ENCODE results near the gene CXCL17.

CXCL17 gene

DNA sequence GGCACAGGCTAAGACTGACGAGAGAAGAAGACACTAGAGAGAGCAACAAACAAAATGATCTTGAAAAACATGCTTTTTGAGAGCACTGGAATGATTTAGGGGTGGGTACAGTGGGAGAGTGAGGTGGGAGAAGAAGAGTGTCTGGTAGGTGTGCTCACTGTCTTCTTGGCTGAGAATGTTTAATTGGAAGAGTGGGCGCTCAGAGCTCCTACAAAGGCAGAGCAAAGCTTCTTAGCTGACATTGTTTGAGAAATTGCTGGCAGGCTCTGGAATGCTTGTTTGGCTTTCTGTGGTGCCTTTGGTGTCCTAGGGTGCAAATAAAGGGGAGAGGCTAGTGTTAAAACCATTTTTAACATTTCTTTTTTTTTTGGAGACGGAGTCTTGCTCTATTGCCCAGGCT, 14.1 kb downstream of the CXCL17 start:
- Histone ChIP-seq H3K9me3 (ENCODE audit: insufficient read depth, low read length, severe bottlenecking) (no peaks in the 10 kb centered on the region), H3K27ac (ENCODE audit: low read length) (no peak overlapping the region), H3K4me2 (ENCODE audit: insufficient read depth, low read length) (no peak overlapping the region), H3K79me2 (ENCODE audit: insufficient read depth, low read length) (no peaks in the 10 kb centered on the region), H3K4me3 (ENCODE audit: low read depth in 1 of 2, low read length in 2 of 2) (no peak overlapping the region), H3K27me3 (ENCODE audit: insufficient read depth, low read length, poor library complexity) (no peaks in the 10 kb centered on the region), H4K20me1 (ENCODE audit: insufficient read depth, low read length) (no peaks in the 10 kb centered on the region), H3K9ac (ENCODE audit: low read depth, low read length) (no peak overlapping the region), H3K4me1 (ENCODE audit: insufficient read depth, low read length) (peaks cover 8% of the 10 kb centered on the region), H3K36me3 (ENCODE audit: insufficient read depth, low read length) (no peaks in the 10 kb centered on the region), H2AFZ (ENCODE audit: low read depth, low read length) (no peak overlapping the region)
- DNase-seq: no peak
- TF ChIP-seq, protein P1, sequence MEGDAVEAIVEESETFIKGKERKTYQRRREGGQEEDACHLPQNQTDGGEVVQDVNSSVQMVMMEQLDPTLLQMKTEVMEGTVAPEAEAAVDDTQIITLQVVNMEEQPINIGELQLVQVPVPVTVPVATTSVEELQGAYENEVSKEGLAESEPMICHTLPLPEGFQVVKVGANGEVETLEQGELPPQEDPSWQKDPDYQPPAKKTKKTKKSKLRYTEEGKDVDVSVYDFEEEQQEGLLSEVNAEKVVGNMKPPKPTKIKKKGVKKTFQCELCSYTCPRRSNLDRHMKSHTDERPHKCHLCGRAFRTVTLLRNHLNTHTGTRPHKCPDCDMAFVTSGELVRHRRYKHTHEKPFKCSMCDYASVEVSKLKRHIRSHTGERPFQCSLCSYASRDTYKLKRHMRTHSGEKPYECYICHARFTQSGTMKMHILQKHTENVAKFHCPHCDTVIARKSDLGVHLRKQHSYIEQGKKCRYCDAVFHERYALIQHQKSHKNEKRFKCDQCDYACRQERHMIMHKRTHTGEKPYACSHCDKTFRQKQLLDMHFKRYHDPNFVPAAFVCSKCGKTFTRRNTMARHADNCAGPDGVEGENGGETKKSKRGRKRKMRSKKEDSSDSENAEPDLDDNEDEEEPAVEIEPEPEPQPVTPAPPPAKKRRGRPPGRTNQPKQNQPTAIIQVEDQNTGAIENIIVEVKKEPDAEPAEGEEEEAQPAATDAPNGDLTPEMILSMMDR (IDR thresholded peaks at IDR 0.05; ENCODE audit: borderline replicate concordance, extremely low read depth, low read length, poor library complexity, severe bottlenecking): no peak
- TF ChIP-seq EZH2 (IDR thresholded peaks at IDR 0.05; ENCODE audit: borderline replicate concordance, low read depth, low read length, severe bottlenecking): no peak
- no peak for ATAC-seq (ENCODE audit: insufficient read depth, low read depth)

DNA sequence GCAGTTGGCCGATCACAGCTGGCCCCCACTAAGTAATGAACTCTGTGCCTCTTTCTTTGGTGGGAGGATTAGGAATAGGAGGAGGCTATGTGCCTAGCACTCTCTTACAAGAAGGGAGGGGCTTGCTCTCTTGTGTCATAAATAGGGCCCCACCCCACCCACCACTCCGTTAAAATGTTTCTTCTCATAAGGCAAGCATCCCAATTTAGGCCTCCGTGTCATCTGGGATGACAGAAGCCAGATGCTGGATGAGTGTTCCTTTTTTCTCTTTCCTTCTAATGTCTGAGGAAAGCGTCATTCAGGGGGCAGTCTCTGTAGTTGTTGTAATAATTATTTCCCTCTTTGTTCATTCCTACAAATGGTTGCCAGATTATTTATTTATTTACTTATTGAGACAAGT, 15.4 kb downstream of the CXCL17 start, which contains the start of gene LIPE:
Gene LIPE (minus strand): TSS at position 76 of the 400 bp plus-strand sequence. CDS start 239 bp downstream, outside the sequence.
- DNase-seq: no peak
- no peak within 1 kb of the TSS for H3K9ac ChIP-seq (ENCODE audit: low read depth, low read length)
- H3K9me3 ChIP-seq (ENCODE audit: insufficient read depth, low read length, severe bottlenecking): no peaks in the 10 kb centered on the region
- no peak within 1 kb of the TSS for H3K4me3 ChIP-seq (ENCODE audit: low read depth in 1 of 2, low read length in 2 of 2)
- no peaks in the 10 kb centered on the region for H3K27me3 ChIP-seq (ENCODE audit: insufficient read depth, low read length, poor library complexity)
- no peak within 1 kb of the TSS for H3K4me2 ChIP-seq (ENCODE audit: insufficient read depth, low read length)
- H3K79me2 ChIP-seq (ENCODE audit: insufficient read depth, low read length): no peaks in the 10 kb centered on the region
- no peak for ATAC-seq (ENCODE audit: insufficient read depth, low read depth)
- peaks cover 15% of the 10 kb centered on the region for H3K4me1 ChIP-seq (ENCODE audit: insufficient read depth, low read length)
- H3K36me3 ChIP-seq (ENCODE audit: insufficient read depth, low read length): no peaks in the 10 kb centered on the region
- H2AFZ ChIP-seq (ENCODE audit: low read depth, low read length): no peak within 1 kb of the TSS
- no peak within 1 kb of the TSS for H3K27ac ChIP-seq (ENCODE audit: low read length)
- TF ChIP-seq, protein P1 (IDR thresholded peaks at IDR 0.05; ENCODE audit: borderline replicate concordance, extremely low read depth, low read length, poor library complexity, severe bottlenecking): no peak
- no peak for TF ChIP-seq EZH2 (IDR thresholded peaks at IDR 0.05; ENCODE audit: borderline replicate concordance, low read depth, low read length, severe bottlenecking)
- peaks cover 4% of the 10 kb centered on the region for H4K20me1 ChIP-seq (ENCODE audit: insufficient read depth, low read length)

DNA sequence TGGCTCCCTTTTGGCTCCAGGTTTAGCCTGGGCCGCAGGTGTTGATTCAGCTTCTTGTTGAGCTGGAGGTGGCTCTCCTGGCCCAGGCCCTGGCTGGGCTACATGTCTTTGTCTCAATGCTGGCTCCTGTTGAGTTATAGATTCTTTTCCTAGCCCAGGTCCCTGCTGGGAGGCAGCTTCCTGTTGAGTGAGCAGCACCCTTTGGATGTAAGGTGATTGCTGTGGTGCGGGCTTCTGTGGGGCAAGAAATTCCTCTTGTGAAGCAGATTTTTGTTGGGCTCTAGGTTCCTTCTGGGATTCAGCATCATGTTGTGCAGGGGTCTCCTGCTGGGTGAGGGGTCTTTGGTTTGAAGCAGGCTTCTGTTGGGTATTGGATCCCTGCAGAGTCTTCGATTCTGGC, 16.1 kb downstream of the CXCL17 start:
- TF ChIP-seq, protein P1 (IDR thresholded peaks at IDR 0.05; ENCODE audit: borderline replicate concordance, extremely low read depth, low read length, poor library complexity, severe bottlenecking): no peak
- TF ChIP-seq EZH2 (IDR thresholded peaks at IDR 0.05; ENCODE audit: borderline replicate concordance, low read depth, low read length, severe bottlenecking): no peak

More for the DNA sequence above, 16.1 kb downstream of the CXCL17 start:
- H3K27ac ChIP-seq (ENCODE audit: low read length): no peak overlapping the region
- peaks cover 4% of the 10 kb centered on the region for H4K20me1 ChIP-seq (ENCODE audit: insufficient read depth, low read length)
- no peak overlapping the region for H3K9ac ChIP-seq (ENCODE audit: low read depth, low read length)
- no peaks in the 10 kb centered on the region for H3K79me2 ChIP-seq (ENCODE audit: insufficient read depth, low read length)
- no peak overlapping the region for H2AFZ ChIP-seq (ENCODE audit: low read depth, low read length)
- H3K9me3 ChIP-seq (ENCODE audit: insufficient read depth, low read length, severe bottlenecking): no peaks in the 10 kb centered on the region
- H3K4me1 ChIP-seq (ENCODE audit: insufficient read depth, low read length): peaks cover 22% of the 10 kb centered on the region
- H3K36me3 ChIP-seq (ENCODE audit: insufficient read depth, low read length): no peaks in the 10 kb centered on the region
- no peak for DNase-seq
- H3K27me3 ChIP-seq (ENCODE audit: insufficient read depth, low read length, poor library complexity): no peaks in the 10 kb centered on the region
- ATAC-seq (ENCODE audit: insufficient read depth, low read depth): no peak
- no peak overlapping the region for H3K4me2 ChIP-seq (ENCODE audit: insufficient read depth, low read length)
- H3K4me3 ChIP-seq (ENCODE audit: low read depth in 1 of 2, low read length in 2 of 2): no peak overlapping the region
